A549 treated with DMSO at 1 μM for 4 hours (cell line): ENCODE results near the gene XPA. TPM values are rescaled to one million over a fixed set of nuclear protein-coding genes. Genes with fewer than 3 reads are reported as not detected.

Experiments
- total RNA-seq: library from RNA; stranded (reverse); fragments of 200-300 nt; extraction: Qiagen RNA extraction; gene quantifications from 5 replicates; pipeline ENCODE4 v1.2.3, GENCODE V29; 2022; ENCODE audit warnings: low read depth

XPA gene
- 12.1 to 14.5 TPM (median 13.4 TPM) in 5 replicates for total RNA-seq

GRCh38 chr9:97696803-97697601 lies at the start of gene XPA:
Gene XPA (minus strand): TSS chr9:97697340. CDS start chr9:97697292, 48 bp downstream.

GRCh38 chr9:97632985-97633858 lies 63.9 kb downstream of the XPA start, which contains the start of the genes NCBP1 and TSTD2:
Gene NCBP1 (plus strand): TSS chr9:97633821. CDS start chr9:97633882, 61 bp downstream.
Gene TSTD2 (minus strand): TSS chr9:97633368. CDS start chr9:97627562, 5,806 bp downstream.

Other genes with a start within 250 kb of the XPA start
- gene TMOD1, start 195.7 kb downstream of the XPA start, total RNA-seq: 3.0 to 3.4 TPM (median 3.3 TPM) in 5 replicates
- gene TSTD2, start 64.0 kb downstream of the XPA start, total RNA-seq: 10.3 to 13.4 TPM (median 12.6 TPM) in 5 replicates
- 20.7 to 34.9 TPM (median 30.2 TPM) in 5 replicates for gene NCBP1, start 63.5 kb downstream of the XPA start, total RNA-seq
- gene FOXE1, start 155.9 kb upstream of the XPA start, total RNA-seq: 3.5 to 4.3 TPM (median 4.0 TPM) in 5 replicates
- gene TRMO, start 225.2 kb upstream of the XPA start, total RNA-seq: 12.3 to 16.9 TPM (median 13.8 TPM) in 5 replicates
- gene HEMGN, start 240.8 kb upstream of the XPA start, total RNA-seq: not detected in 5 replicates